Activated naive CD8-positive, alpha-beta T cell (primary cell): ENCODE data around the gene ELAC2.

Experiments used
- H3K27ac Mint-ChIP-seq: one replicate; pipeline ENCODE4 v1.8.0; 2021; ENCODE audit warnings: mixed read lengths
- H3K27me3 Mint-ChIP-seq: one replicate; pipeline ENCODE4 v1.8.0; 2021; ENCODE audit warnings: mixed read lengths
- H3K36me3 Mint-ChIP-seq: one replicate; pipeline ENCODE4 v1.8.0; 2021; ENCODE audit warnings: mixed read lengths
- H3K4me1 Mint-ChIP-seq: one replicate; pipeline ENCODE4 v1.8.0; 2021; ENCODE audit warnings: low read depth, mixed read lengths
- H3K4me3 Mint-ChIP-seq: one replicate; pipeline ENCODE4 v1.8.0; 2021; ENCODE audit warnings: mild to moderate bottlenecking, mixed read lengths
- H3K9me3 Mint-ChIP-seq: one replicate; pipeline ENCODE4 v1.8.0; 2021; ENCODE audit warnings: low read depth, mixed read lengths

ELAC2 gene

GRCh38 chr17:12964162-12964561 is 53.7 kb downstream of the ELAC2 start:
- Mint-ChIP-seq H3K27me3 (peaks cover 2% of the 10 kb centered on the region), H3K27ac (no peak overlapping the region), H3K9me3 (no peaks in the 10 kb centered on the region), H3K36me3 (no peaks in the 10 kb centered on the region), H3K4me1 (no peaks in the 10 kb centered on the region), H3K4me3 (no peak overlapping the region)

DNA sequence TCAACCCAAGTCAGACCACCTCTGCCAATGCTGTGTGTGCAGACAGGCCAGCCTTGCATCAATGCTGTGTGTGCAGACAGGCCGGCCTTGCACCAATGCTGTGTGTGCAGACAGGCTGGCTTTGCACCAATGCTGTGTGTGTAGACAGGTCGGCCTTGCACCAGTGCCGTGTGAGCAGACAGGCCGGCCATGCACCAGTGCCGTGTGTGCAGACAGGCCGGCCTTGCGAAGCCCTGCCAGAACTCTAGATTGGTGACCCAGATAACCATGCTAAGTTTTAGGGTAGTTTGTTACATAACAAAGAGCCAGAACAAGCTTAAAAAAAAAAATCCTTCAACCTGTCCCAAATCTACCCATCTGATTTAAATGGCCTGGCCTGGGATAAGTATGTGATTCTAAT is 54.3 kb downstream of the ELAC2 start:
- no peak overlapping the region for H3K4me3 Mint-ChIP-seq
- no peaks in the 10 kb centered on the region for H3K4me1 Mint-ChIP-seq
- no peaks in the 10 kb centered on the region for H3K36me3 Mint-ChIP-seq
- H3K27ac Mint-ChIP-seq, result no peak overlapping the region
- peaks cover 2% of the 10 kb centered on the region for H3K27me3 Mint-ChIP-seq
- no peaks in the 10 kb centered on the region for H3K9me3 Mint-ChIP-seq

DNA sequence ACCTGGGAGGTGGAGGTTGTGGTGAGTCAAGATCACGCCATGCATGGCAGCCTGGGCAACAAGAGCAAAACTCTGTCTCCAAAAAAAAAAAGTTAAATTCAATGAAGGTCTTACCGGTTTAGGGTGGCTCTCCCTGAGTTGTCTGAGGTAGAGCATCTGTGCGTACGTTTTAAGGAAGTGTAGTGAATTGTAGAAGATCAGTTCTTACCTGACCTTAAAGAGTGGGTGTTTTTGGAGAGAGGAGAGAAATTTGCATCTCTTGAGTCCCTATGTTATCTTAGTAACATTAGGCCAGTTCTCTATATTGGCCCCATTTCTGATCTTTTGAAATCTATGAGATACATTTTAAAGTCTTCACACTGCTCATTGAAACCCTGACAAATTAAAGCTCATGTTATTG is 56.2 kb downstream of the ELAC2 start:
- Mint-ChIP-seq H3K27ac (no peak overlapping the region), H3K4me1 (no peaks in the 10 kb centered on the region), H3K4me3 (no peak overlapping the region), H3K9me3 (peaks cover 4% of the 10 kb centered on the region), H3K36me3 (no peaks in the 10 kb centered on the region), H3K27me3 (peaks cover 2% of the 10 kb centered on the region)

GRCh38 chr17:12959441-12959840 is 58.4 kb downstream of the ELAC2 start:
- no peaks in the 10 kb centered on the region for H3K4me1 Mint-ChIP-seq
- H3K27ac Mint-ChIP-seq, result no peak overlapping the region
- peaks cover 4% of the 10 kb centered on the region for H3K9me3 Mint-ChIP-seq
- no peaks in the 10 kb centered on the region for H3K36me3 Mint-ChIP-seq
- peaks cover 2% of the 10 kb centered on the region for H3K27me3 Mint-ChIP-seq
- no peak overlapping the region for H3K4me3 Mint-ChIP-seq

- Mint-ChIP-seq H3K9me3 (peaks cover 4% of the 10 kb centered on the region), H3K4me3 (no peak overlapping the region), H3K27ac (no peak overlapping the region), H3K36me3 (no peaks in the 10 kb centered on the region), H3K27me3 (peaks cover 2% of the 10 kb centered on the region), H3K4me1 (no peaks in the 10 kb centered on the region)
Measured at GRCh38 chr17:12958786-12959185, 59.0 kb downstream of the ELAC2 start.

DNA sequence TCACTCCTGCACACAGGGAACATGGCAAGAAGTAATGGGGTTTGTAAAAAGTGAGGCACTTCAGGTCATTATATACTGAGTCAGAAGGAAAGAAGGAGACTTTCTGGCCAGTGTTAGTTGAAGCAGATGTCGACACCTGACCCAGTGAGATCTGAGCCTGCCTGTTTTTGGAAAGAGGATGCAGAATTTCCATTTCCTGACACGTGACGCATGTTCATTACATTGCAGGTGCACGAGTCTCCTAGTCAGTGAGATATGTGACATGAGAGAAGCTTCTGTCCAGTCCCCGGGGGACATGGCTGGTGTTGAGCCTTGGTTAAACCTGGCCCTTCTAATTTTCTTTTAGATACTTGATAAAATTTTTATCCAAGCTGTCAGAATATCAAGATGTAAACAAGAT is 62.3 kb downstream of the ELAC2 start:
- Mint-ChIP-seq H3K27me3 (peaks cover 2% of the 10 kb centered on the region), H3K4me1 (no peaks in the 10 kb centered on the region), H3K27ac (no peak overlapping the region), H3K36me3 (no peaks in the 10 kb centered on the region), H3K4me3 (no peak overlapping the region), H3K9me3 (peaks cover 4% of the 10 kb centered on the region)

DNA sequence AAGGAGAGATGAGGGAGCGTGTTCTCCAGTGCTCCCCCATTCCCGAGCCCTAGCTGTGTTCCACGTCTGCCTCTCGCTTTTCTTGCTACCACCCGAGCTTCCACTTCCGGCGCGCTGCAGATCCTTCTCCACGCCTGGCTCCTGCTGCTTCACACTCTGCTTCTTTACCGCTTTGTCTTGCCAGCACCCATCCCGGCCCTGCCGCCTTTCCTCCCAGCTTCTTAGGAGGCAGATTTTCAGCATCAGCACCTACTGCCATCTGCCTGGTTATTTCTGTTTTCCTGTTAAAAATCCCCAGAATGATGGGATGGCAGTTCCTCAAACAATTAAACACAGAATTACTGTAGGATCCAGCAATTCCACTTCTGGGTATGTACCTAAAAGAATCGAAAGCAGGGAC is 64.7 kb downstream of the ELAC2 start:
- Mint-ChIP-seq H3K36me3 (no peaks in the 10 kb centered on the region), H3K27ac (no peak overlapping the region), H3K4me3 (no peak overlapping the region), H3K27me3 (peaks cover 2% of the 10 kb centered on the region), H3K4me1 (no peaks in the 10 kb centered on the region), H3K9me3 (peaks cover 4% of the 10 kb centered on the region)

GRCh38 chr17:12952012-12952411 is 65.8 kb downstream of the ELAC2 start:
- no peaks in the 10 kb centered on the region for H3K36me3 Mint-ChIP-seq
- H3K27me3 Mint-ChIP-seq, result peaks cover 2% of the 10 kb centered on the region
- H3K9me3 Mint-ChIP-seq, result no peaks in the 10 kb centered on the region
- H3K4me1 Mint-ChIP-seq, result no peaks in the 10 kb centered on the region
- H3K4me3 Mint-ChIP-seq, result no peak overlapping the region
- no peak overlapping the region for H3K27ac Mint-ChIP-seq

- Mint-ChIP-seq H3K27ac (no peak overlapping the region), H3K36me3 (no peaks in the 10 kb centered on the region), H3K4me1 (no peaks in the 10 kb centered on the region), H3K9me3 (no peaks in the 10 kb centered on the region), H3K4me3 (no peak overlapping the region), H3K27me3 (peaks cover 4% of the 10 kb centered on the region)
Measured at GRCh38 chr17:12947047-12947446, 70.8 kb downstream of the ELAC2 start.
